Right lung (tissue), 5 donors: ENCODE data around the gene ANGPTL7. TPM values are rescaled to one million over a fixed set of nuclear protein-coding genes. Genes with fewer than 3 reads are reported as not detected.
"Not testable (repeated sequence)": the region's sequence is repeated elsewhere in the genome, so short reads cannot be mapped to it uniquely, and the experiment has no call there.

ENCODE experiments used
- DNase-seq, 2 donors: peaks; one replicate each; pipeline ENCODE4 v3.0.0-alpha.2; 2013
- polyA plus RNA-seq, 5 donors: library from polyadenylated mRNA; unstranded; fragments of 120-200 nt; gene quantifications; one replicate each; pipeline versions ENCODE4 v1.2.1 to v1.2.3, GENCODE V29; 2013; ENCODE audit warnings: inconsistent platforms in 1 of 5, low replicate concordance in 1 of 5; ENCODE audit not compliant: insufficient read length in 5 of 5, insufficient read depth in 1 of 5

Gene ANGPTL7
- polyA plus RNA-seq, 5 donors, result 0.10 to 0.39 (median 0.14) TPM; not detected in 2

- no peak for DNase-seq
Observed at GRCh38 chr1:11168731-11169130, 20.4 kb upstream of the ANGPTL7 start.

DNA sequence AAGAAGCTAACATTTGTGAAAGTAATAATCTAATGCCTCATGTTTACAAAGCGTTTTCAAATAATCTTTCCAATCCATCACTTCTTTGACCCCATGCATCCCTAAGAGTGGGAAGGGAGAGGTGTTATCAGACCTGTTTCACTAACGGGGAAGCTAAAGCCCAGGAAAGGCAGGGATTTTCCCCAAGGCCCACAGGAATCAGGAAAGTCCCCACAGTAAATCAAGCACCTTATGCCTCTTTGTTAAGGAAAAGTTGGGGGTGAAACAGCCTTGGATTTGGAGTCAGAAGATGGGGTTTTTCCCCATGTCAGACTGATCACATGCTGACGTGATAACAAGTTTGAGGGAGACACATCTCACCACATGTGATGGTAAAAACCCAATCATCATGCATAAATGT is 20.0 kb upstream of the ANGPTL7 start:
- DNase-seq, result no peak

- DNase-seq, result no peak
Observed at GRCh38 chr1:11170102-11170501, 19.1 kb upstream of the ANGPTL7 start.

DNA sequence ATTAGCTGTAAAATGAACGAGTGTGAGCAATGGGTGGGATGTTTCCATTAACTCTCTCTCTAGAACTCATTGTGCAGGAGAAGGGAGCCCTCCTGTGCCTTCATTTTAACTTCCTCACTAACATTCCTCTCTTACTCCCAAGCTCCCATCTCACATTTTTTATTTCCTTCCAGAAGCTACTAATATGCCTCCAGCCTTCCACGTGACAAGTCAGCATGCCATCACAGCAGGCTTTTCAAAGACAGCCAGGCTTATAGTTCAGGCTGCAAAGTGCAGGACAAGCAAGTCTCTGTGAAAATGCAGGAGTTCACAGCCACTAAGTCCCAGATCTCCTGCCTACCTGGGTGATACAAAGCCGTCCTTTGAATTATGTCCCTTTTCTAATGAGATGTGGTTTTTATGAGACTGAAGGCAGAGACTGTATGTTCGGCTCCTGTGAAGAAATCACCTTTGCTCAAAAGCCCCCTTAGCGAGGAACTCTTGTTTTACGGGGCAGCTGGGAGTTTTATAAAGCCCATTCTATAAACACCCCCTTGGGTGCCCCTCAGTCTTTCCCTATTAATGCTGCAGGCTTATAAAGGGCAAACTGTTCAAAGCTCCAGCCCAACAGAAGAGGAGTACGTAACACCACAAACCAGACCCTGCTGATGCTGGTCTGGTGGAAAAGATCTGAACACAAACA is 14.8 kb upstream of the ANGPTL7 start:
- DNase-seq, result no peak

DNA sequence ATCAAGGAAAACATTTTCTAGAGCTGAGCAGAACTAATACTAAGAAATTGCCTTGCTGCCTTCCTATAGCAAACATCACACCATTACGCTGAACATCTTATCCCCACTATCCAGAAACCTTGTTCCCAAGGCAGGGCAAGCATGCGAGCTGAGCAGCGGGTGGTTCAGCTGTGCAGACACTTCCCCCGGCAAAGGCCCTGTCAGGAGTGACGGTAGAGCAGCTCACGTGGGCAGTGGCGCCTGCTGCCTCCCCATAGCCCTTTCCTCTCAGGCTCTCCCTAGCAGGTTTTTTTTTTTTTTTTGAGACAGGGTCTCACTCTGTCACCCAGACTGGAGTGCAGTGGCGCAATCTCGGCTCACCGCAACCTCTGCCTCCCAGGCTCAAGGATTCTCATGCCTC is 13.7 kb upstream of the ANGPTL7 start:
- no peak for DNase-seq

DNA sequence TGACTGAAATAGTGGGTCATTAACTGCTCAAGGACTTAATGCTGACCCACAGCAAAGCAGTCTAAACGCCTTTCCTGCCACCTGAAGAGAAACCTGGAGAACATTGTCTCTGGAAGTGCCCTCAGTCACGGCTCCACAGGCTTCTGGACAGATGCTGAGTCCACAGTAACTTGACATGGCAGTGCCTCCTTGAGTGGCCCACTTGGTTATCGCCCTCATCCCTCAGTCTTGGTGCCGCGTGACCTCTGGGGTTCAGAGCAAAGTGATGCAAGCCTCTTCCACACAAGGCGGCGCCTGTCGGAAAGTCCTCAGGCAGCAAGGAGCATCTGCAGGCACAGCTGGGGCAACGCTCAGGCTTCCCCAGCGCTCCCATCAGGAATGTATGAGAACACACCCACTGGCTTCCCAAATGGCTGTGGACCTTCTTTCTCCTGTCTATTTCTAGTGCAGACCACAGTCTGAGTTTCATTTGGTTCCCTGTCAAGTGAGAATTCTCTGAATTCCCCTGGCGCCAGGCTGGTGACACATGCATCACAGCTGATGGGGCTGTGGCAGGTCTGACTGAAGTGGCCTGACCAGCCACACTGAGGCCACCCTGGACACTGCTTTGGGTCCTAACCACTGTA is 13.0 kb upstream of the ANGPTL7 start:
- DNase-seq, result no peak

- no peak for DNase-seq
Observed at GRCh38 chr1:11178021-11179015, 10.8 kb upstream of the ANGPTL7 start.

GRCh38 chr1:11179125-11179524 is 10.0 kb upstream of the ANGPTL7 start:
- no peak for DNase-seq

GRCh38 chr1:11179749-11180148 is 9.4 kb upstream of the ANGPTL7 start:
- DNase-seq, result not testable (repeated sequence)

GRCh38 chr1:11180342-11180744 is 8.8 kb upstream of the ANGPTL7 start:
- DNase-seq, result no peak

DNA sequence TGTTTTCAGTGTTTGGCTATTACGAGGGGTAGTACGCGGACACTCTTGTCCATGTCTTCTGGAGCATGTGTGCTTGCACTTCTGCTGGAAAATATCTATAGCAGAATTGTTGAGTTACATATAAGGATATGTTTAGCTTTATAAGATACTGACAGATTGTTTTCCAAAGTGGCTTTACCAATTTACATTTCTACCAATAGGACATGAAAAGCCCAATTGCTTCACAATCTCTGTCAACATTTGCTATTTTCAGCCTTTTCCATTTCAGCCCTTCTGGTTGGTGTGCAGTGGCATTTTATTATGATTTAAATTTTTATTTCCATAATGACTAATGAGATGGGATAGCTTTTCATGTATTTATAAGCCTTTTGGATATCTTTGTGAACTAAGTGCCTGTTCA is 6.3 kb upstream of the ANGPTL7 start:
- no peak for DNase-seq

GRCh38 chr1:11184973-11185372 is 4.2 kb upstream of the ANGPTL7 start:
- peak; percentile 14 to 25 for DNase-seq

- DNase-seq, result no peak
Observed at GRCh38 chr1:11187000-11187399, 2.2 kb upstream of the ANGPTL7 start.

DNA sequence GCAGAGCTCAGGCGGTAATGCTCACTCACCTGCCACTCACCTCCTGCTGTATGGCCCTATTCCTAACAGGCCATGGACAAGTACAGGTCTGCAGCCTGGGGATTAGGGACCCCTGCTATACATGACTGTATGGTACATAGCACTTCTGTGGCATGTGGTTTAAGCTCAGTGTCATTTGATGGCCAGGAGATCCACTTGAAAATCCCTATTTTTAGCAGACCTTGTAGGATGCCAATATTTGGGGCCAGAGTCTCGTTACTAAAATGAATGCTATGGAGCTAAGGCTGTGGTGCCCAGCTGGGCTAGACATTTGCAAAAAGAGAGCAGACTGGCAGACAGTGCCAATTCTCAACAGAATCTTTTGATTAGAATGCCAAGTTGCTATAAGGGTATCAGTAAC is 1.7 kb upstream of the ANGPTL7 start:
- no peak for DNase-seq

GRCh38 chr1:11187931-11188330 is 1.2 kb upstream of the ANGPTL7 start:
- no peak for DNase-seq

- peak; percentile 9 to 13 for DNase-seq
Observed at GRCh38 chr1:11188381-11188780, 774 bp upstream of the ANGPTL7 start.

GRCh38 chr1:11193376-11193775 is 4.2 kb downstream of the ANGPTL7 start:
- DNase-seq, result no peak

DNA sequence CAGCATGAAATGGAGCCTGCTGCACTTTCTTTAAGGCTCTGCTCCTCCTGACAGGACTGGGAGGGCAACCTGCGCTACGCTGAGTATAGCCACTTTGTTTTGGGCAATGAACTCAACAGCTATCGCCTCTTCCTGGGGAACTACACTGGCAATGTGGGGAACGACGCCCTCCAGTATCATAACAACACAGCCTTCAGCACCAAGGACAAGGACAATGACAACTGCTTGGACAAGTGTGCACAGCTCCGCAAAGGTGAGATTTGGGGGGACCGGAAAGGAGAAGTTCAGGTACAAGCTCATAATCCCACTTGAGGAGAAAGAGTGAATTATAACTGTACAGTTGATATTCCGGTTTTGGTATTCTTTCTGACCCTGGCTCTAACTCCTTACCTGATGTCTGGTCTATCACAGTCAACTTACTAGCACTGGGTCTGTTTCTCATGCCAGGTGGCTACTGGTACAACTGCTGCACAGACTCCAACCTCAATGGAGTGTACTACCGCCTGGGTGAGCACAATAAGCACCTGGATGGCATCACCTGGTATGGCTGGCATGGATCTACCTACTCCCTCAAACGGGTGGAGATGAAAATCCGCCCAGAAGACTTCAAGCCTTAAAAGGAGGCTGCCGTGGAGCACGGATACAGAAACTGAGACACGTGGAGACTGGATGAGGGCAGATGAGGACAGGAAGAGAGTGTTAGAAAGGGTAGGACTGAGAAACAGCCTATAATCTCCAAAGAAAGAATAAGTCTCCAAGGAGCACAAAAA is 5.4 kb downstream of the ANGPTL7 start:
- DNase-seq, result no peak

GRCh38 chr1:11196945-11197344 is 7.8 kb downstream of the ANGPTL7 start:
- no peak for DNase-seq

DNA sequence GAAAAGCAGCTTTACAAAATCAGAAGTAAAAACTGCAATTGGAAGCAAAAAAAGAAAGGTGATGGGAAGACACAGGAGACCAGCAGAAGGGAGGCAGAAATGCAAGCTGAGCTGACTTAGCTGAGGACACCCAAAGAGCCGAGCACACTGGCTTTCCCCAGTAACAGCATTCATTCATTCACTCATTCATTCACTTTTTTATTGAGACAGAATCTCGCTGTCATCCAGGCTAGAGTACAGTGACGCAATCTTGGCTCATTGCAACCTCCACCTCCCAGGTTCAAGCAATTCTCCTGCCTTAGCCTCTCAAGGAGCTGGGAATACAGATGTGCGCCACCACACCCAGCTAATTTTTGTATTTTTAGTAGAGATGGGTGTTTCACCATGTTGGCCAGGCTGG is 8.2 kb downstream of the ANGPTL7 start:
- no peak for DNase-seq

DNA sequence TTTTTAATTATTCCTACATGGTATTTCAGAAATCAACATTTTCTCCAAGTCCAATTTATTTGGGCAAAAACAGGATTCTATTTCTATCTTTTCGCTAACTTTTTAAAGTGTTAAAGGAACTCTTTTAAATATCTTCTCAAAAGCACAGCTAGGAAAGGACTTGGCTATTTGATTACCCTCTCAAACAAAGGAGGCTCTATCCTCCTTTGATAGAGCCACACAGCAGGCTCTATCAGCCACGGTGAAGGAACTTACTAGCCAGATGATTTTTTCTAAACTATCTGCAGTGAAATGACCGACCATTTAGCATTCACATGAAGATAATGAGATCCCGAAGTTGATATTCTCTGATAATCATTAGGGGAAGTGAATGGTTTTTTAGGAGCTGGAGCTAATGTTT is 9.1 kb downstream of the ANGPTL7 start:
- DNase-seq, result no peak
